ENCODE measurements around the gene FRMD4B. TPM values are rescaled to one million over a fixed set of nuclear protein-coding genes. Genes with fewer than 3 reads are reported as not detected.

The FRMD4B gene
- polyA plus RNA-seq, 3 donors: 13.2 to 21.0 (median 19.6) TPM

DNA sequence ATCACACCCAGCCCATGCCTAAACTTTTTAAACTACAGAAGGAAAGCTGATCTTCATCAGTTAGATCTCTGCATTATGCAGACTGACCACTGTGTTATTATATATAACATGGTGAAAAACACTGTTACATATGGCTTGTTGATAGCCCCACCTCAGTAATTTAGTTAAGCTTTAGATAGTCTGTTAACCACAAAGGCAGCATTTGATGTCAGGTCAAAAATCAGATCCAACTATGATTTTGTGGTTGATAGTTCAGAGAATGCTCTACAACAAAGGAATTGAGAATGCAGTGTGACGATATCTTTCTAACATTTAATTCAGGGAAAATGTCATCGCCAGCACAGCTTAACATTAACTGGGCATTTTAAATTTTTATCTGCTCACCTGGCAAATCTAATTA is 225.8 kb downstream of the FRMD4B start:
- Mint-ChIP-seq H3K36me3 (no peaks in the 10 kb centered on the region), H3K27ac (peak overlapping the region in 1 of 7 donors; percentile 26), H3K4me1 (peaks cover 3% of the 10 kb centered on the region), H3K4me3 (no peak overlapping the region), H3K9me3 (no peaks in the 10 kb centered on the region), H3K27me3 (ENCODE audit: low read depth in 3 of 3) (peaks cover 0 to 3% (median 0%) of the 10 kb centered on the region in 3 donors)
- TF ChIP-seq, protein P1, sequence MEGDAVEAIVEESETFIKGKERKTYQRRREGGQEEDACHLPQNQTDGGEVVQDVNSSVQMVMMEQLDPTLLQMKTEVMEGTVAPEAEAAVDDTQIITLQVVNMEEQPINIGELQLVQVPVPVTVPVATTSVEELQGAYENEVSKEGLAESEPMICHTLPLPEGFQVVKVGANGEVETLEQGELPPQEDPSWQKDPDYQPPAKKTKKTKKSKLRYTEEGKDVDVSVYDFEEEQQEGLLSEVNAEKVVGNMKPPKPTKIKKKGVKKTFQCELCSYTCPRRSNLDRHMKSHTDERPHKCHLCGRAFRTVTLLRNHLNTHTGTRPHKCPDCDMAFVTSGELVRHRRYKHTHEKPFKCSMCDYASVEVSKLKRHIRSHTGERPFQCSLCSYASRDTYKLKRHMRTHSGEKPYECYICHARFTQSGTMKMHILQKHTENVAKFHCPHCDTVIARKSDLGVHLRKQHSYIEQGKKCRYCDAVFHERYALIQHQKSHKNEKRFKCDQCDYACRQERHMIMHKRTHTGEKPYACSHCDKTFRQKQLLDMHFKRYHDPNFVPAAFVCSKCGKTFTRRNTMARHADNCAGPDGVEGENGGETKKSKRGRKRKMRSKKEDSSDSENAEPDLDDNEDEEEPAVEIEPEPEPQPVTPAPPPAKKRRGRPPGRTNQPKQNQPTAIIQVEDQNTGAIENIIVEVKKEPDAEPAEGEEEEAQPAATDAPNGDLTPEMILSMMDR (IDR thresholded peaks at IDR 0.05): no peak
- 100% methylated on average over 2 of the region's 2 CpGs for WGBS (ENCODE audit: insufficient coverage)
- Histone ChIP-seq H3K4me2 (replicated peaks; ENCODE audit: extremely low read depth, low read length, poor library complexity, severe bottlenecking) (no peak overlapping the region), H3K4me3 (replicated peaks in 1 of 3; ENCODE audit: low read depth in 2 of 3, low read length in 3 of 3) (no peak overlapping the region), H2AFZ (ENCODE audit: insufficient read depth, low read depth, low read length, poor library complexity, severe bottlenecking) (no peak overlapping the region), H3K9ac (ENCODE audit: insufficient read depth, low read length, poor library complexity, severe bottlenecking) (no peak overlapping the region), H3K4me1 (ENCODE audit: control insufficient read depth in 1 of 2, insufficient read depth in 2 of 2, low read length in 2 of 2) (no peaks in the 10 kb centered on the region), H3K36me3 (replicated peaks in 1 of 2; ENCODE audit: control insufficient read depth in 1 of 2, insufficient read depth in 2 of 2, low read length in 2 of 2) (no peaks in the 10 kb centered on the region), H4K20me1 (ENCODE audit: insufficient read depth, low read length) (no peaks in the 10 kb centered on the region), H3K27me3 (ENCODE audit: control insufficient read depth in 2 of 2, insufficient read depth in 2 of 2, low read length in 2 of 2) (no peaks in the 10 kb centered on the region), H3K79me2 (ENCODE audit: insufficient read depth, low read length) (no peaks in the 10 kb centered on the region), H3K27ac (ENCODE audit: low read depth in 1 of 2, low read length in 2 of 2) (no peak overlapping the region), H3K9me3 (replicated peaks in 1 of 2; ENCODE audit: control insufficient read depth in 1 of 2, insufficient read depth in 1 of 2, low read length in 2 of 2) (no peaks in the 10 kb centered on the region)
- DNase-seq: no peak
- intact Hi-C loops (cut with micrococcal nuclease): loop anchor here (5.0 to 10.0 kb wide), 3 partner anchors 147 to 512 kb away; no protein-coding TSS in a partner anchor

DNA sequence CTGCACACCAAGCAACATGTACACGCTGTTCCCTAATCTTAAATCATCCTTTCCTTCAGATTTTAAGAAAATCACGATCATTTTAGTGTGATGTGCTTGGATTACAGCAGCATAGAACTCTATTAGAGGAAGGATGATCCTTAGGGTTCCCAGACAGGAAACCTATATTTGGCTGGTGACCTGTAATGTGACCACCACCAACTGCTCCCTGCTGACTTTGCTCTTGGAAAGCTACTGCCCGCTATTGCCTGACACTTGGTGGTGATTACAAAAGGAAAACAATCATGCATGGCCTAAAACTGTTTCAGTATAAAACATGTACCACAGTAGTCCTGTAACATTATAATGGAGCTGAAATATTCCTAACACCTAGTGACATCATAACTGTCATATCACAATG is 236.3 kb downstream of the FRMD4B start:
- H3K9me3 ChIP-seq (replicated peaks in 1 of 2; ENCODE audit: control insufficient read depth in 1 of 2, insufficient read depth in 1 of 2, low read length in 2 of 2): no peaks in the 10 kb centered on the region
- H3K27me3 Mint-ChIP-seq (ENCODE audit: low read depth in 3 of 3): peaks cover 0 to 2% (median 0%) of the 10 kb centered on the region in 3 donors
- H3K4me1 Mint-ChIP-seq: peaks cover 5% of the 10 kb centered on the region
- peaks cover 0 to 2% (median 0%) of the 10 kb centered on the region in 7 donors for H3K9me3 Mint-ChIP-seq
- no peak overlapping the region for H3K4me3 ChIP-seq (replicated peaks in 1 of 3; ENCODE audit: low read depth in 2 of 3, low read length in 3 of 3)
- H3K4me3 Mint-ChIP-seq: no peak overlapping the region
- H3K27ac Mint-ChIP-seq: peak overlapping the region in 1 of 7 donors; percentile 21
- 60% methylated on average over 1 of the region's 3 CpGs for WGBS (ENCODE audit: insufficient coverage)
- H3K4me2 ChIP-seq (replicated peaks; ENCODE audit: extremely low read depth, low read length, poor library complexity, severe bottlenecking): no peak overlapping the region
- intact Hi-C loops (cut with micrococcal nuclease): no loop called here
- no peak for DNase-seq
- H3K36me3 Mint-ChIP-seq: no peaks in the 10 kb centered on the region
- H3K4me1 ChIP-seq (ENCODE audit: control insufficient read depth in 1 of 2, insufficient read depth in 2 of 2, low read length in 2 of 2): no peaks in the 10 kb centered on the region
- no peaks in the 10 kb centered on the region for H3K79me2 ChIP-seq (ENCODE audit: insufficient read depth, low read length)
- no peaks in the 10 kb centered on the region for H3K27me3 ChIP-seq (ENCODE audit: control insufficient read depth in 2 of 2, insufficient read depth in 2 of 2, low read length in 2 of 2)
- TF ChIP-seq, protein P1 (IDR thresholded peaks at IDR 0.05): no peak
- H4K20me1 ChIP-seq (ENCODE audit: insufficient read depth, low read length): no peaks in the 10 kb centered on the region
- H3K27ac ChIP-seq (ENCODE audit: low read depth in 1 of 2, low read length in 2 of 2): no peak overlapping the region
- H3K9ac ChIP-seq (ENCODE audit: insufficient read depth, low read length, poor library complexity, severe bottlenecking): no peak overlapping the region
- no peak overlapping the region for H2AFZ ChIP-seq (ENCODE audit: insufficient read depth, low read depth, low read length, poor library complexity, severe bottlenecking)
- no peaks in the 10 kb centered on the region for H3K36me3 ChIP-seq (replicated peaks in 1 of 2; ENCODE audit: control insufficient read depth in 1 of 2, insufficient read depth in 2 of 2, low read length in 2 of 2)
